Neural progenitor cell (in vitro differentiated cells): ENCODE measurements around the gene PLXNB2. TPM values are rescaled to one million over a fixed set of nuclear protein-coding genes. Genes with fewer than 3 reads are reported as not detected.

Experiments
- DNase-seq: peaks from one replicate; pipeline ENCODE4 v3.0.0-alpha.2; 2016; ENCODE audit warnings: low spot score
- H2AFZ ChIP-seq: fragments of 200-600 bp; sonication (generic); replicated peaks from 2 replicates; pipeline ENCODE4 v1.6.1; 2016; ENCODE audit warnings: antibody characterized with exemption
- H3F3A ChIP-seq: fragments of 200-600 bp; sonication (generic); 2 replicates; pipeline ENCODE4 v1.6.1; 2016; ENCODE audit warnings: antibody characterized with exemption, low read depth
- H3K27ac ChIP-seq: fragments of 200-600 bp; sonication (generic); 2 replicates; pipeline ENCODE4 v1.5.1; 2016; ENCODE audit warnings: mild to moderate bottlenecking
- H3K27me3 ChIP-seq: fragments of 200-600 bp; sonication (generic); 2 replicates; pipeline ENCODE4 v1.6.1; 2016; ENCODE audit warnings: mild to moderate bottlenecking, moderate library complexity
- H3K36me3 ChIP-seq: fragments of 200-600 bp; sonication (generic); 2 replicates; pipeline ENCODE4 v1.5.1; 2016
- H3K4me1 ChIP-seq: fragments of 200-600 bp; sonication (generic); 2 replicates; pipeline ENCODE4 v1.6.1; 2016; ENCODE audit warnings: mixed run types
- H3K4me2 ChIP-seq: fragments of 200-600 bp; sonication (generic); 2 replicates; pipeline ENCODE4 v1.6.1; 2016
- H3K4me3 ChIP-seq: fragments of 200-600 bp; sonication (generic); 2 replicates; pipeline ENCODE4 v1.5.1; 2016
- H3K79me2 ChIP-seq: fragments of 200-600 bp; sonication (generic); 2 replicates; pipeline ENCODE4 v1.6.1; 2016; ENCODE audit warnings: low read depth
- H3K9ac ChIP-seq: fragments of 200-600 bp; sonication (generic); 2 replicates; pipeline ENCODE4 v1.6.1; 2016
- H3K9me3 ChIP-seq: fragments of 200-600 bp; sonication (generic); 2 replicates; pipeline ENCODE4 v1.5.1; 2016; ENCODE audit warnings: low read depth
- H4K20me1 ChIP-seq: fragments of 200-600 bp; sonication (generic); 2 replicates; pipeline ENCODE4 v1.6.1; 2016; ENCODE audit warnings: low read depth
- H3K27ac Mint-ChIP-seq: 3 replicates; pipeline ENCODE4 v1.8.0; 2021; ENCODE audit warnings: mixed read lengths
- H3K27me3 Mint-ChIP-seq: 2 replicates; pipeline ENCODE4 v1.8.0; 2022; ENCODE audit warnings: low read depth, mild to moderate bottlenecking, inconsistent platforms, moderate library complexity, mixed read lengths; ENCODE audit not compliant: insufficient read depth
- H3K36me3 Mint-ChIP-seq: 3 replicates; pipeline ENCODE4 v1.8.0; 2021; ENCODE audit warnings: mixed read lengths
- H3K4me1 Mint-ChIP-seq: 3 replicates; pipeline ENCODE4 v1.8.0; 2021; ENCODE audit warnings: mixed read lengths
- H3K4me3 Mint-ChIP-seq: 3 replicates; pipeline ENCODE4 v1.8.0; 2021; ENCODE audit warnings: mild to moderate bottlenecking, moderate library complexity, mixed read lengths
- H3K9me3 Mint-ChIP-seq: 3 replicates; pipeline ENCODE4 v1.8.0; 2020; ENCODE audit warnings: mixed read lengths
- CTCF ChIP-seq: fragments of 200-600 bp; sonication (generic); IDR thresholded peaks from 2 replicates; pipeline ENCODE4 v1.5.1; 2017; ENCODE audit warnings: antibody characterized with exemption, mild to moderate bottlenecking
- EZH2 ChIP-seq: fragments of 200-600 bp; sonication (generic); IDR thresholded peaks from 2 replicates; pipeline ENCODE4 v1.6.1; 2017; ENCODE audit warnings: antibody characterized with exemption, mild to moderate bottlenecking, moderate library complexity
- EZH2phosphoT487 ChIP-seq: fragments of 200-600 bp; sonication (generic); IDR thresholded peaks from 2 replicates; pipeline ENCODE4 v1.6.1; 2017; ENCODE audit warnings: antibody characterized with exemption
- total RNA-seq: library from RNA; depleted of rRNA; stranded (reverse); fragments of >200 nt; gene quantifications from 2 replicates; pipeline ENCODE4 v1.2.3, GENCODE V29; 2015; ENCODE audit warnings: low replicate concordance

PLXNB2 gene
- total RNA-seq, 1 donor from 2014 or later: 32.4 TPM

- H3K27ac Mint-ChIP-seq: no peak overlapping the region
- Histone ChIP-seq H3K79me2 (no peaks in the 10 kb centered on the region), H3F3A (peaks cover 19% of the 10 kb centered on the region), H3K27me3 (no peaks in the 10 kb centered on the region), H3K27ac (no peak overlapping the region), H4K20me1 (peaks cover 47% of the 10 kb centered on the region), H3K36me3 (no peaks in the 10 kb centered on the region), H3K4me1 (peaks cover 6% of the 10 kb centered on the region), H3K9me3 (no peaks in the 10 kb centered on the region), H2AFZ (no peak overlapping the region), H3K4me3 (no peak overlapping the region), H3K4me2 (no peak overlapping the region), H3K9ac (no peak overlapping the region)
- no peak overlapping the region for H3K4me3 Mint-ChIP-seq
- H3K9me3 Mint-ChIP-seq: no peaks in the 10 kb centered on the region
- H3K4me1 Mint-ChIP-seq: peaks cover 4% of the 10 kb centered on the region
- H3K27me3 Mint-ChIP-seq: peaks cover 6% of the 10 kb centered on the region
- DNase-seq: no peak
- H3K36me3 Mint-ChIP-seq: no peaks in the 10 kb centered on the region
- TF ChIP-seq CTCF (no peak), EZH2 (no peak), EZH2phosphoT487 (no peak)
Observed at GRCh38 chr22:50253941-50254340, 53.5 kb downstream of the PLXNB2 start.

DNA sequence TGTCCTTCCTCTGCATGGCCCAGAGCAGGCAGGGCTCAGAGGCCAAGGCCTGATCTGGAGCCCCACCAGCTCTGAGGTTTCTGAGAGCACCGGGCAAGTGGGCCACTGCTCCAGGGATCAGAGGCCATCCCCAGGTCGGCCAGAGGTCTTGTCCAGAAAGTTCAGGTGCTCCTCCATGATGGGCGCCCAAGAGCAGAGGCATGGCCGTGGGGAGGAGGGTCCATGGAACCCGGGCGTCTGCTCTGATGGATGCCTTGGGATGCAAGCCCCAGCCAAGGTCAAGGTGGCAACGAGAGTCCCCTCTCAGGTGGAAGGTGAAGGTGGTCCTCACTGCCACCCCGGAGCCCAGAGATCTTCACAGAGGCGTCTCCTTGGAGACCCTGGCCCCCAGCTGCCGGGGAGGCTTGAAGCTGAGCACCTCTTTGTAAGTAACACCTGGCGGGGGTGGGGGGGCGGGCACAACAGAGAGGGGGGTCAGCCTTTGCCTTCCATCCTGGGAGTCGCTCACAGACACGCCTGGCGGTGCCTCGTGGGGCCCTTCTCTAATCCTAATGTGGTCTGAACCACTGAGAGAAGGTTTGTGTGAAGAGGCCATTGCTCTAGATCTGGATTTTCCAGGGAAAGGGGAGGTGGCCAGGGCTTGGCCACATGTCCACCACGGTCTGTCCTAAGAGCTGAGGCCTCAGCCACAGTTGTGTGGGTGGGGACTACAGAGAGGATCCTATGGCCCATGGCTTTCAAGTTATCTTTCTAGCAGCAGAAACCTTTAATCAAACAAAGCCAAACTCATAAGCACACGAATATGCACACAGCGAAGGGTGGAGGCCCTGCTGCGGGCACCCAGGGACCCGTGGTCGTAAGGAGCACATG, 54.2 kb downstream of the PLXNB2 start:
- no peaks in the 10 kb centered on the region for H3K79me2 ChIP-seq

DNA sequence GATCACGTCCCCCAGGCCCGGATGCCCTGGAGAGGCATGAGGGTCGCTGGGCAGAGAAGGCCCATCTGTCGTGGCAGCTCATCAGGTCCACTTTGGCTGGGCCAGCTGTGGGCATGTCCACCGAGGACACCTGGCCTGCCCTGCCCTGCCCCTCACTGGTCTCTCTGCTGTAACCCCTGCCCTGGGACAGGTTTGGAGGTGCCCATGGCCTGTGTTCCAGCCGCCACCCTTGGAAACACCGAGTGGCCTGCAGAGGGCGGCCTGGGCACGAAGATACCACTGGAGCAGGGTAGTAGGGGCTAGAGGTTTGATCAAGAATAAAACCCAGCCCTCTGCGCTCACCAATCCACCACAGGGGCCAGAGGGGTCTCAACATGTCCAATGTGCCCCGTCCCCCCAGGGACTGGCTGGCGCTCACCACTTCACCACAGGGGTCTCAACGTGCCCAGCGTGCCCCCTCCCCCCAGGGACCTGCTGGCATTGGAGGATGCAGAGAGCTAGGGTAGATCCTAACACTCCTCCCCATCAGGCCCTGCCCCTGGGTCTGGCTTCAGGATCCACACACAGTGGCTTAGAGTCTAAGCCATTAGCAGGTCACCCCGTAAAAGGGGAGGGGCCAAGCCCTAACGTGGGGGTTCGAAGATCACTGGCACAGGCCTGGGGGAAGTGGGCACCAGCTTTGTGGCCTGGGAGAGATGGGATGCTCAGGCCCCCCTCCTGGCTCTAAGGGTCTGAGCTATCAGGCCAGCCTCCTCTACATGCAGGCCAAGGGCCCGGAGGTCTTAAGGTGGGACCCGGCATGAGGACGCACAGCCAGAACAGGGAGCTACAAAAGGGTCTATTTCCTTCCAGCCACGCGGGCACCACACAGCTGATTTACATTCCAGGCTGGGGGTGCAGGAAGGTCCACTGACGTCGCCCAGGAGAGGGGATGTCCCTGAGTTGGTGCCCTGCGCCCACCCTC, 55.1 kb downstream of the PLXNB2 start:
- no peaks in the 10 kb centered on the region for H3K27me3 ChIP-seq
- Mint-ChIP-seq H3K9me3 (no peaks in the 10 kb centered on the region), H3K4me3 (peak overlapping the region; percentile 68), H3K27ac (no peak overlapping the region), H3K27me3 (peaks cover 6% of the 10 kb centered on the region), H3K36me3 (no peaks in the 10 kb centered on the region), H3K4me1 (peaks cover 8% of the 10 kb centered on the region)
- H3K9me3 ChIP-seq: no peaks in the 10 kb centered on the region
- no peak overlapping the region for H2AFZ ChIP-seq
- H3K9ac ChIP-seq: no peak overlapping the region
- H3K4me3 ChIP-seq: no peak overlapping the region
- no peak overlapping the region for H3K27ac ChIP-seq
- H3K36me3 ChIP-seq: no peaks in the 10 kb centered on the region
- H3K79me2 ChIP-seq: no peaks in the 10 kb centered on the region
- peaks cover 35% of the 10 kb centered on the region for H4K20me1 ChIP-seq
- TF ChIP-seq EZH2 (no peak), EZH2phosphoT487 (no peak), CTCF (peak; percentile 72)
- peak overlapping the region; percentile 83 for H3K4me2 ChIP-seq
- H3F3A ChIP-seq: peaks cover 23% of the 10 kb centered on the region
- DNase-seq: peak; percentile 83
- H3K4me1 ChIP-seq: peaks cover 6% of the 10 kb centered on the region

More for the DNA sequence above, 54.2 kb downstream of the PLXNB2 start:
- H3K27me3 ChIP-seq: no peaks in the 10 kb centered on the region
- H3K4me2 ChIP-seq: no peak overlapping the region
- H3K27ac ChIP-seq: no peak overlapping the region
- H3K27ac Mint-ChIP-seq: no peak overlapping the region
- H3K36me3 ChIP-seq: no peaks in the 10 kb centered on the region
- H3K27me3 Mint-ChIP-seq: peaks cover 6% of the 10 kb centered on the region
- no peaks in the 10 kb centered on the region for H3K9me3 Mint-ChIP-seq
- peaks cover 19% of the 10 kb centered on the region for H3F3A ChIP-seq
- no peak overlapping the region for H3K4me3 Mint-ChIP-seq
- DNase-seq: no peak
- no peak overlapping the region for H2AFZ ChIP-seq
- no peak overlapping the region for H3K4me3 ChIP-seq
- H3K4me1 ChIP-seq: peaks cover 6% of the 10 kb centered on the region
- no peaks in the 10 kb centered on the region for H3K9me3 ChIP-seq
- H3K4me1 Mint-ChIP-seq: peaks cover 4% of the 10 kb centered on the region
- no peaks in the 10 kb centered on the region for H3K36me3 Mint-ChIP-seq
- peaks cover 41% of the 10 kb centered on the region for H4K20me1 ChIP-seq
- no peak overlapping the region for H3K9ac ChIP-seq
- TF ChIP-seq CTCF (no peak), EZH2 (no peak), EZH2phosphoT487 (no peak)
